Astrocyte (in vitro differentiated cells and primary cell): ENCODE data around the gene PRICKLE1.

ENCODE experiments used
- EZH2 ChIP-seq: IDR thresholded peaks from 2 replicates; pipeline ENCODE4 v1.6.1; 2012; ENCODE audit warnings: mild to moderate bottlenecking, low read length, inconsistent platforms; ENCODE audit not compliant: insufficient read depth
- TF ChIP-seq, protein P1 (sequence below): IDR thresholded peaks from 2 replicates; pipeline ENCODE4 v1.5.1; 2011; ENCODE audit warnings: low read depth, mild to moderate bottlenecking, inconsistent platforms, low read length, moderate library complexity; ENCODE audit not compliant: insufficient read depth

DNA sequence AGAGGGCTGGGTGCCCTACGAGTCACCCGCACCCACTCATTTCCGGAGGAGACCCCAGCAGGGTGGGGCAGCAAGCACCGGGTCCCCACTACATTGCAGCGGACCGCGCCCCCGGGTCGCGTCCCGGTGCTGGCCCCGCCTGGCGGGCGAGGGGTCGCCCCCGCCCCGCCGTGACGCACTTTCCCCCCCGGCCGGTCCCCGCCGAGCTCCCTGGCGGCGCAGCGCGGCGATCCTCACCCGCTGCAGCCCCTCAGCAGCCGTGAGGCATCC is 106.1 kb downstream of the PRICKLE1 start:
- no peak for TF ChIP-seq EZH2
- TF ChIP-seq, protein P1, sequence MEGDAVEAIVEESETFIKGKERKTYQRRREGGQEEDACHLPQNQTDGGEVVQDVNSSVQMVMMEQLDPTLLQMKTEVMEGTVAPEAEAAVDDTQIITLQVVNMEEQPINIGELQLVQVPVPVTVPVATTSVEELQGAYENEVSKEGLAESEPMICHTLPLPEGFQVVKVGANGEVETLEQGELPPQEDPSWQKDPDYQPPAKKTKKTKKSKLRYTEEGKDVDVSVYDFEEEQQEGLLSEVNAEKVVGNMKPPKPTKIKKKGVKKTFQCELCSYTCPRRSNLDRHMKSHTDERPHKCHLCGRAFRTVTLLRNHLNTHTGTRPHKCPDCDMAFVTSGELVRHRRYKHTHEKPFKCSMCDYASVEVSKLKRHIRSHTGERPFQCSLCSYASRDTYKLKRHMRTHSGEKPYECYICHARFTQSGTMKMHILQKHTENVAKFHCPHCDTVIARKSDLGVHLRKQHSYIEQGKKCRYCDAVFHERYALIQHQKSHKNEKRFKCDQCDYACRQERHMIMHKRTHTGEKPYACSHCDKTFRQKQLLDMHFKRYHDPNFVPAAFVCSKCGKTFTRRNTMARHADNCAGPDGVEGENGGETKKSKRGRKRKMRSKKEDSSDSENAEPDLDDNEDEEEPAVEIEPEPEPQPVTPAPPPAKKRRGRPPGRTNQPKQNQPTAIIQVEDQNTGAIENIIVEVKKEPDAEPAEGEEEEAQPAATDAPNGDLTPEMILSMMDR, result no peak
